ENCODE results near the gene RTL10. TPM values are rescaled to one million over a fixed set of nuclear protein-coding genes. Genes with fewer than 3 reads are reported as not detected.

RTL10 gene
- 19.2 TPM for total RNA-seq
- polyA plus RNA-seq, result 20.8 TPM
- long read RNA-seq, donor 1, full-length matches to known transcripts, result 1 of 1 reads
- long read RNA-seq, donor 1, partial matches to known transcripts, result 0 of 1 reads
- long read RNA-seq, donor 1, other reads (novel, unspliced or antisense), result 0 of 1 reads
- long read RNA-seq, donor 2, full-length matches to known transcripts, result 43 of 43 reads
- long read RNA-seq, donor 2, partial matches to known transcripts, result 0 of 43 reads
- long read RNA-seq, donor 2, other reads (novel, unspliced or antisense), result 0 of 43 reads
- long read RNA-seq, donor 3, full-length matches to known transcripts, result 11 of 11 reads
- long read RNA-seq, donor 3, partial matches to known transcripts, result 0 of 11 reads
- long read RNA-seq, donor 3, other reads (novel, unspliced or antisense), result 0 of 11 reads
- long read RNA-seq, donor 4, full-length matches to known transcripts, result 6 of 6 reads
- long read RNA-seq, donor 4, partial matches to known transcripts, result 0 of 6 reads
- long read RNA-seq, donor 4, other reads (novel, unspliced or antisense), result 0 of 6 reads
- long read RNA-seq, donor 5, full-length matches to known transcripts, result 9 of 33 reads
- long read RNA-seq, donor 5, partial matches to known transcripts, result 24 of 33 reads
- long read RNA-seq, donor 5, other reads (novel, unspliced or antisense), result 0 of 33 reads
- long read RNA-seq, donor 6, full-length matches to known transcripts, result 14 of 14 reads
- long read RNA-seq, donor 6, partial matches to known transcripts, result 0 of 14 reads
- long read RNA-seq, donor 6, other reads (novel, unspliced or antisense), result 0 of 14 reads
- long read RNA-seq, donor 7, full-length matches to known transcripts, result 10 of 10 reads
- long read RNA-seq, donor 7, partial matches to known transcripts, result 0 of 10 reads
- long read RNA-seq, donor 7, other reads (novel, unspliced or antisense), result 0 of 10 reads
- long read RNA-seq, donor 8, full-length matches to known transcripts, result 4 of 4 reads
- long read RNA-seq, donor 8, partial matches to known transcripts, result 0 of 4 reads
- long read RNA-seq, donor 8, other reads (novel, unspliced or antisense), result 0 of 4 reads
- long read RNA-seq, donor 9, full-length matches to known transcripts, result 7 of 7 reads
- long read RNA-seq, donor 9, partial matches to known transcripts, result 0 of 7 reads
- long read RNA-seq, donor 9, other reads (novel, unspliced or antisense), result 0 of 7 reads
- long read RNA-seq, donor 10, full-length matches to known transcripts, result 15 of 15 reads
- long read RNA-seq, donor 10, partial matches to known transcripts, result 0 of 15 reads
- long read RNA-seq, donor 10, other reads (novel, unspliced or antisense), result 0 of 15 reads

- H3K4me3 ChIP-seq (ENCODE audit: low read length in 2 of 2), result peak within 1 kb of the TSS; percentile 91 to 100
- peaks cover 20 to 55% of the 10 kb centered on the region in 2 donors for H3K4me1 ChIP-seq (ENCODE audit: control insufficient read depth in 2 of 2, insufficient read depth in 2 of 2, low read length in 2 of 2)
- H3K36me3 ChIP-seq (ENCODE audit: control insufficient read depth in 2 of 2, insufficient read depth in 2 of 2, low read length in 1 of 2), result peaks cover 29 to 35% of the 10 kb centered on the region in 2 donors
- no peaks in the 10 kb centered on the region for H3K27me3 ChIP-seq (ENCODE audit: control insufficient read depth in 2 of 2, insufficient read depth in 1 of 2, low read length in 1 of 2)
- under 1% methylated on average over 81 of the region's 81 CpGs for WGBS
- peaks cover 0 to 10% of the 10 kb centered on the region in 2 donors for H3K9me3 ChIP-seq (ENCODE audit: control insufficient read depth in 2 of 2, insufficient read depth in 1 of 2, low read length in 1 of 2)
- H3K27ac ChIP-seq (ENCODE audit: low read depth in 1 of 2, low read length in 1 of 2), result peak within 1 kb of the TSS; percentile 90 to 94
- DNase-seq (ENCODE audit: low read depth in 6 of 9, low spot score in 9 of 9), result peak; percentile 88 to 98 (median 96)
Observed at GRCh38 chr22:19854778-19855503, at the start of gene RTL10, which contains the start of gene GNB1L. TSS of gene RTL10 (minus strand) at chr22:19854874. CDS start at chr22:19852261, 2,613 bp downstream. TSS of gene GNB1L (minus strand) at chr22:19854874. CDS start at chr22:19821355, 33,519 bp downstream.

GRCh38 chr22:19904174-19904856 is 49.6 kb upstream of the RTL10 start:
- whole genome bisulfite sequencing, result 87% methylated on average over 16 of the region's 16 CpGs
- H3K36me3 ChIP-seq (ENCODE audit: control insufficient read depth in 2 of 2, insufficient read depth in 2 of 2, low read length in 1 of 2), result peaks cover 4 to 5% of the 10 kb centered on the region in 2 donors
- DNase-seq (ENCODE audit: low read depth in 6 of 9, low spot score in 9 of 9), result no peak
- H3K9me3 ChIP-seq (ENCODE audit: control insufficient read depth in 2 of 2, insufficient read depth in 1 of 2, low read length in 1 of 2), result peaks cover under 1 to 1% of the 10 kb centered on the region in 2 donors
- no peak overlapping the region for H3K4me3 ChIP-seq (ENCODE audit: low read length in 2 of 2)
- H3K27me3 ChIP-seq (ENCODE audit: control insufficient read depth in 2 of 2, insufficient read depth in 1 of 2, low read length in 1 of 2), result no peaks in the 10 kb centered on the region
- peaks cover 2 to 74% of the 10 kb centered on the region in 2 donors for H3K4me1 ChIP-seq (ENCODE audit: control insufficient read depth in 2 of 2, insufficient read depth in 2 of 2, low read length in 2 of 2)
- H3K27ac ChIP-seq (ENCODE audit: low read depth in 1 of 2, low read length in 1 of 2), result no peak overlapping the region

DNA sequence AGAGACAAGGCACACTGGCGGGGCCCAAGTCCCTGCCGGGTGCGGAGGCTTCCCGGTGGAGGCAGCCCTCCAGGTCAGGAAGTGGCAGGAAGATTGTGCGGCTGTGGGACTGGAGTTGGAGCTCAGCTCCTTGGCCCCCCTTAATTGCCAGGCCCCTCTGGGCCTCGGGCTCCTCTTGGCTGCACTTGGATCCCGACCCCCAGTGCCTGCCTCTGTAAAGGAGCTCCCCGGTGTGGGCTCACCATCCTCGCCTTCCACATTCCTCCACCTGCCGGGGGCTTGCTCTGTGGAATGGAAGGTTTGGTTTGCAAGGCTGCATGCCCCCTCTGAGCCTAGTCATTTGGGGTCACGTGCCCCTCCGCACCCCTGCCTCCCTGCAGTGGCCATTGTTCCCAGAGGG is 48.8 kb upstream of the RTL10 start:
- Histone ChIP-seq H3K27me3 (ENCODE audit: control insufficient read depth in 2 of 2, insufficient read depth in 1 of 2, low read length in 1 of 2) (no peaks in the 10 kb centered on the region), H3K9me3 (ENCODE audit: control insufficient read depth in 2 of 2, insufficient read depth in 1 of 2, low read length in 1 of 2) (peaks cover 1 to 5% of the 10 kb centered on the region in 2 donors), H3K36me3 (ENCODE audit: control insufficient read depth in 2 of 2, insufficient read depth in 2 of 2, low read length in 1 of 2) (peaks cover 4 to 9% of the 10 kb centered on the region in 2 donors), H3K4me3 (ENCODE audit: low read length in 2 of 2) (no peak overlapping the region), H3K4me1 (ENCODE audit: control insufficient read depth in 2 of 2, insufficient read depth in 2 of 2, low read length in 2 of 2) (peaks cover 10 to 79% of the 10 kb centered on the region in 2 donors), H3K27ac (ENCODE audit: low read depth in 1 of 2, low read length in 1 of 2) (no peak overlapping the region)
- 92% methylated on average over 12 of the region's 12 CpGs for WGBS
- DNase-seq (ENCODE audit: low read depth in 6 of 9, low spot score in 9 of 9), result no peak

GRCh38 chr22:19903031-19903430 is 48.4 kb upstream of the RTL10 start:
- peaks cover 4 to 9% of the 10 kb centered on the region in 2 donors for H3K36me3 ChIP-seq (ENCODE audit: control insufficient read depth in 2 of 2, insufficient read depth in 2 of 2, low read length in 1 of 2)
- peaks cover 1 to 5% of the 10 kb centered on the region in 2 donors for H3K9me3 ChIP-seq (ENCODE audit: control insufficient read depth in 2 of 2, insufficient read depth in 1 of 2, low read length in 1 of 2)
- 92% methylated on average over 9 of the region's 9 CpGs for WGBS

DNA sequence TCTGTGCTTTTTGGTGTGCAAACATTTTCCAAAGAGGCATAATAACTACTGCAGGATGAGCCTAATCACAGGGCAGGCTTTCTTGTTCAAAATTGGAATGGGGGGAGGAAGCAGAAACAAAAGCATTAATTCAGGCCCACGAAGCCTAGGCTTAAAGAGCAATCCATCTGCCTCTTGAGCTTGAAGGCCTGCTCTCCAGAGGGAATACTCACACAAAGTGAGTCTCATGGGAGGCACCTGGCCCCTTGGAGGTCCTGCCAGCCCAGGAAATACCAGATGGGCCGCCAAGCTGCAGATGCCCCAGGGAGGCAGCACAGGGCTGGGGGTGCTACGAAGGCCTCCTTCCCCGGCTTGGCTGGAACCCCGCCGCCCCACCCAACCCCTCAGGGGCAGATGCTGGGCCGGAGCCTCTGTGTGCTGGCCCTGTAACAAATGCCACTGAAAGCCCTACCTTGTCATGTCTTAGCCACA is 47.6 kb upstream of the RTL10 start:
- WGBS, result 93% methylated on average over 7 of the region's 7 CpGs
- Histone ChIP-seq H3K4me3 (ENCODE audit: low read length in 2 of 2) (no peak overlapping the region), H3K9me3 (ENCODE audit: control insufficient read depth in 2 of 2, insufficient read depth in 1 of 2, low read length in 1 of 2) (peaks cover 1 to 5% of the 10 kb centered on the region in 2 donors), H3K4me1 (ENCODE audit: control insufficient read depth in 2 of 2, insufficient read depth in 2 of 2, low read length in 2 of 2) (peaks cover 22 to 91% of the 10 kb centered on the region in 2 donors), H3K36me3 (ENCODE audit: control insufficient read depth in 2 of 2, insufficient read depth in 2 of 2, low read length in 1 of 2) (peaks cover 4 to 9% of the 10 kb centered on the region in 2 donors), H3K27me3 (ENCODE audit: control insufficient read depth in 2 of 2, insufficient read depth in 1 of 2, low read length in 1 of 2) (no peaks in the 10 kb centered on the region), H3K27ac (ENCODE audit: low read depth in 1 of 2, low read length in 1 of 2) (no peak overlapping the region)
- no peak for DNase-seq (ENCODE audit: low read depth in 6 of 9, low spot score in 9 of 9)

More at GRCh38 chr22:19903031-19903430, 48.4 kb upstream of the RTL10 start:
- Histone ChIP-seq H3K4me1 (ENCODE audit: control insufficient read depth in 2 of 2, insufficient read depth in 2 of 2, low read length in 2 of 2) (peaks cover 15 to 84% of the 10 kb centered on the region in 2 donors), H3K4me3 (ENCODE audit: low read length in 2 of 2) (no peak overlapping the region), H3K27ac (ENCODE audit: low read depth in 1 of 2, low read length in 1 of 2) (no peak overlapping the region), H3K27me3 (ENCODE audit: control insufficient read depth in 2 of 2, insufficient read depth in 1 of 2, low read length in 1 of 2) (no peaks in the 10 kb centered on the region)
- no peak for DNase-seq (ENCODE audit: low read depth in 6 of 9, low spot score in 9 of 9)

GRCh38 chr22:19901577-19902244 is 47.0 kb upstream of the RTL10 start:
- H3K9me3 ChIP-seq (ENCODE audit: control insufficient read depth in 2 of 2, insufficient read depth in 1 of 2, low read length in 1 of 2), result peaks cover 1 to 5% of the 10 kb centered on the region in 2 donors
- DNase-seq (ENCODE audit: low read depth in 6 of 9, low spot score in 9 of 9), result no peak
- WGBS, result 96% methylated on average over 11 of the region's 11 CpGs
- H3K36me3 ChIP-seq (ENCODE audit: control insufficient read depth in 2 of 2, insufficient read depth in 2 of 2, low read length in 1 of 2), result peaks cover 4 to 9% of the 10 kb centered on the region in 2 donors
- H3K27me3 ChIP-seq (ENCODE audit: control insufficient read depth in 2 of 2, insufficient read depth in 1 of 2, low read length in 1 of 2), result no peaks in the 10 kb centered on the region
- H3K4me3 ChIP-seq (ENCODE audit: low read length in 2 of 2), result no peak overlapping the region
- peaks cover 28 to 96% of the 10 kb centered on the region in 2 donors for H3K4me1 ChIP-seq (ENCODE audit: control insufficient read depth in 2 of 2, insufficient read depth in 2 of 2, low read length in 2 of 2)
- H3K27ac ChIP-seq (ENCODE audit: low read depth in 1 of 2, low read length in 1 of 2), result no peak overlapping the region

- DNase-seq (ENCODE audit: low read depth in 6 of 9, low spot score in 9 of 9), result no peak
- peaks cover 34 to 96% of the 10 kb centered on the region in 2 donors for H3K4me1 ChIP-seq (ENCODE audit: control insufficient read depth in 2 of 2, insufficient read depth in 2 of 2, low read length in 2 of 2)
- no peak overlapping the region for H3K4me3 ChIP-seq (ENCODE audit: low read length in 2 of 2)
- 96% methylated on average over 13 of the region's 13 CpGs for WGBS
- H3K9me3 ChIP-seq (ENCODE audit: control insufficient read depth in 2 of 2, insufficient read depth in 1 of 2, low read length in 1 of 2), result peaks cover 1 to 5% of the 10 kb centered on the region in 2 donors
- H3K27me3 ChIP-seq (ENCODE audit: control insufficient read depth in 2 of 2, insufficient read depth in 1 of 2, low read length in 1 of 2), result no peaks in the 10 kb centered on the region
- peaks cover 4 to 9% of the 10 kb centered on the region in 2 donors for H3K36me3 ChIP-seq (ENCODE audit: control insufficient read depth in 2 of 2, insufficient read depth in 2 of 2, low read length in 1 of 2)
- no peak overlapping the region for H3K27ac ChIP-seq (ENCODE audit: low read depth in 1 of 2, low read length in 1 of 2)
Observed at GRCh38 chr22:19900707-19901436, 46.2 kb upstream of the RTL10 start.

All from thymus (tissue), 14 donors.